NCI-H1436 (cell line): ENCODE measurements around the gene MRPS2.
"Not testable (repeated sequence)": the region's sequence is repeated elsewhere in the genome, so short reads cannot be mapped to it uniquely, and the experiment has no call there.

Experiments
- DNase-seq: peaks from one replicate; lab custom pipeline; 2025; lab: John Stamatoyannopoulos, UW

Gene MRPS2

GRCh38 chr9:135500525-135501260 is at the start of gene MRPS2:
Gene MRPS2, plus strand, starts transcription at chr9:135500682. Its CDS starts 29 bp downstream, at chr9:135500711.
- peak; percentile 47 for DNase-seq

- DNase-seq, result no peak
Measured at GRCh38 chr9:135450956-135451355, 49.5 kb upstream of the MRPS2 start.

GRCh38 chr9:135451909-135452308 is 48.6 kb upstream of the MRPS2 start:
- DNase-seq, result not testable (repeated sequence)

DNA sequence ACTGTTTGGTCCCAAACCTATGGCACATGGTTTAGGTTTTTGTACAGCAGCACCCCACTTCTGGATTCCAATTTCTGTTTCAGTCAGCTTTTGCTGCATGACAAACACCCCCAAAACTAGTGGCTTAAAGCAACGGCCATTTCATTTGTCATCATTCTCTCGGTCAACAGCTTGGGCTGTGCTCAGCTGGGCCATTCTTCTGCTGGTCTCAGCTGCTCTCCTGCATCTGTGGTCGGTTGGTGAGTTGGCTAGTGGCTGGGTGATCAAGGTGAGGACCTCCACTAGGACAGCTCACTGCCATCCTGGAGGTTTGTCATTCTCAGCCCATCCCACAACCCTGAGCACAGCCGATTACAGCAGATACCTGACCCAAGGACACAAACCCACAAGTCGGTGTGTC is 45.7 kb upstream of the MRPS2 start:
- no peak for DNase-seq

DNA sequence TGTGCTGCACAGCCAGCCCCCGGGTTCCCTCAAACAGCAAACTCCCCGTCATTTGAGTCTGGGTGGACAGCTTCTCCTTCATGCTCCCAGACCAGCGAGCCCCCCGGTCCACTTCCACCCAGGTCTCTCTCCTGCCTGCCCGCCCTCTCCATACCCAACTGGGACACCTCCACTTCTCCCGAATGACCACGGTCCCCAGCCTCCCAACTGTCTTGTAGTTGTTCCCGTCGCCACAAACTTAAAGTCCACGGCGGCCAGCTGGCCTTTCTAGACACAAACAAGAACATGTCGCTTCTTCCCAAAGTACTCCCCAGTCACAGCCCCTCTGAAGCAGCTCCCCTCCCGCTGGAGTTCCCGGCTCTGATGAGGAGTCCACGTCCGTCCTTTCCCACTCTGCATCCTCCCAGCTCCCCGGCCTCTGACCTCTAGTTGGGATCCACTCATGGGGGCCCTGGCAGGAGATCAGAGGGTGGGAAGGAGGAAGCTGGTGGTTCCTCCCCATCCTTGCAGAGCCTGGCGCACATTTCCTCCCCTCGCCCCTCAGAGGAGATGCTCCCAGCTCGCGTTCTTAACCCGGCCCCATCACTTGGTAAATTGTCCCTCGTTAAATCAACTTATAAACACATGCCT is 45.0 kb upstream of the MRPS2 start:
- DNase-seq, result no peak

GRCh38 chr9:135456436-135457104 is 43.9 kb upstream of the MRPS2 start:
- no peak for DNase-seq

DNA sequence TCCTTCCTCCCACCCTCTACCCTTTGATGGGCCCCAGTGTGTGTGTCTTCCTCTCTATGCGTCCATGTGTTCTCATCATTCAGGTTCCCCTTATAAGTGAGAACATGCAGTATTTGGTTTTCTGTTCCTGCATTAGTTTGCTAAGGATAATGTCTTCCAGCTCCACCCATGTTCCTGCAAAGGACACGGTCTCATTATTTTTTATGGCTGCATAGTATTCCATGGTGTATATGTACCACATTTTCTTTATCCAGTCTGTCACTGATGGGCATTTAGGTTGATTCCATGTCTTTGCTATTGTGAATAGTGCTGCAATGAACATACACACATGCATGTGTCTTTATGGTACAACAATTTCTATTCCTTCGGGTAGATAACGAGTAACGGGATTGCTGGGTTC is 42.0 kb upstream of the MRPS2 start:
- not testable (repeated sequence) for DNase-seq

- no peak for DNase-seq
Measured at GRCh38 chr9:135461936-135462335, 38.5 kb upstream of the MRPS2 start.

GRCh38 chr9:135463140-135463539 is 37.3 kb upstream of the MRPS2 start:
- no peak for DNase-seq

- no peak for DNase-seq
Measured at GRCh38 chr9:135464181-135464580, 36.3 kb upstream of the MRPS2 start.

GRCh38 chr9:135468854-135469521 is 31.5 kb upstream of the MRPS2 start:
- no peak for DNase-seq

DNA sequence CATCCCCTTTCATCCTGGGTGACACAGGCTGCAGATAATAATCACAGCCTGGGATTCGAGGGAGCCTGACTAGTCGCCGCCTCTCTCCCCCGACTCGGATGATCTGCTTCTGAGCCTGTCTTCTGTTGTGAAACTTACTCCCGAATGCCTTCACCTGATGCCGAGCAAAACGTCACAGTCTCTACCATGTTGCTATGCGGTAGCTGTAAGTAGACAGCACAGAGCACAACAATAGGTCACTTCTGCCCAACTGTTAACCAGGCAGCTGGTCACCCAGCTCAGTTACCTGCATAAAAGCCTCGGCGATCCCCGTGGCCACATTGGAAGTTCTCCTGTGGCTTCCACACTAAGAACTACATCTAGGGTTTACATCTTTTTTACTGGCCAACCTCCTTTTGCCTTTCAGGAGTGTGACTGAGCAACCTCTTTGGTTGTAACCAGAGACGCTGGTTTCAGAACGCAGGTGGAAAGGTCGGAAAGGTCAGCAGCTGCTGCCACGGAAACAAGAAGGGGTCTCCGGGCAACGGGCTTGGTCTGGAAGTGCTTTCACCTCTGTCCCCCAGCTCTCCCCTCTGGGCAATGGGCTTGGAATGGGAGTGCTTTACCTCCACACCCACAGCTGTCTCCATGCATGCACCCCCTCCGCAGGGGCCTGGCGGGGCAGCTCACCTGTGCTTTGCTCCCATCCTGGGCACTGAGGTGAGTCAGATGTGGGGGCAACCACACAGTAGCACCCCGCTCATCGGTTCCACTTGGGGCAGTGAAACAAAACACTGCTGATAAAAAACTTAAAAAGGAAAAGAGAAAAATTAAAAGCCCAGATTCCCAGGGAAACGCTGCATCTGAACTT is 28.5 kb upstream of the MRPS2 start:
- DNase-seq, result no peak

- no peak for DNase-seq
Measured at GRCh38 chr9:135473972-135474543, 26.4 kb upstream of the MRPS2 start.

- DNase-seq, result peak; percentile 38
Measured at GRCh38 chr9:135474915-135475314, 25.6 kb upstream of the MRPS2 start.

DNA sequence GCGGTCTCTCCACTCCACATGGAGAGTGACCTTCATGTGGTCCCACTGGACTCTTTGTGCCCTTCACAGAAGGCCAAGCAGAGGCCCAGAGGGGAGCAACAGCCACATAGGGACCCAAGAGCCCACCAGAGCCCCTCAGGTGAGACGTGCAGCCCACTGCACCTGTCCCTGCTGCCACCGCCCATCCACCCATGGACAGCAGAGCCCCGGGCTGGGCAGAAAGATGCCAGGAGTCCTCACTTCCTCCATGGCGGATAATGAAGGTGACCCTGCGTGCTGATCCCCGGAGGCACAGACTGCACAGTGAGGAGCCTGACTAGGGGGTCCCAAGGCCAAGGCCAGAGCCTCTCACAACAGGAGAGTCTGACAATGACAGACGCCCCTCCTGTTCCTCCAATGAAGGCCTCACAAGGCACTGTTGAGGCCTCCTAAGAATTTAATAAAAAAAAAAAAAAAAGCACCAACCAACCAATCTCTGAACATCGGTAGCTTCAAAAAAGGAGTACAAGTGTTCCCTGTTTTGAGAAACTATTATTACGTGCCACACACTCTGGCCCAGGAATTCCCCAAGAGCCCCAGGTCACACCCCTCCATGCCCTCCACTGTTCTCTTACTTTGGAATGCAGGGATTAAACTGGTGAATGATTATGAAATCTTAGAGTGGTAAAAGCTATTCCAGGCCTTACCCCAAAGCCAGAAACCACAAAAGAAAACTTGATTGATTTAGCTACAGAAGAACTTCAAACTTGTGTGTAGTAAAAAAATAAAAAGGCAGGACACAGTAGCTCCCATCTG is 23.7 kb upstream of the MRPS2 start:
- DNase-seq, result no peak

DNA sequence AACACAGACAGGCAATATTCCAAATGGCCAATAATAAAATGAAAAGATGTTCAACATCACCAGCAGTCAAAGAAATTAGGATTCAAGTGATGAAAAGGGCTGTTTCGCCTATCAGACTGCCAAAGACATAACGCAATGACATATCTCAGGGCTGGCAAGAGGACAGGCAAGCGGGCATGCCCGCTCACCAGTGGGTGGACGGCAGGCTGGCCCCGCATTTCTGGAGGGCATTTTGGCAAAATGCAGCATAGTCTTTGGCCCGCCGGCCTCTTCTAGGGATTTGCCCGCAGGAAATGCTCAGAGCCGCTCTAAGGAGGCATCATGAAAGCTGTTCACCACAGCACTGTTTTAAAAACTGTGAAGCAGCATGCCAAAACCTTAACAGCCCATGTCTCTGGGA is 22.3 kb upstream of the MRPS2 start:
- no peak for DNase-seq

DNA sequence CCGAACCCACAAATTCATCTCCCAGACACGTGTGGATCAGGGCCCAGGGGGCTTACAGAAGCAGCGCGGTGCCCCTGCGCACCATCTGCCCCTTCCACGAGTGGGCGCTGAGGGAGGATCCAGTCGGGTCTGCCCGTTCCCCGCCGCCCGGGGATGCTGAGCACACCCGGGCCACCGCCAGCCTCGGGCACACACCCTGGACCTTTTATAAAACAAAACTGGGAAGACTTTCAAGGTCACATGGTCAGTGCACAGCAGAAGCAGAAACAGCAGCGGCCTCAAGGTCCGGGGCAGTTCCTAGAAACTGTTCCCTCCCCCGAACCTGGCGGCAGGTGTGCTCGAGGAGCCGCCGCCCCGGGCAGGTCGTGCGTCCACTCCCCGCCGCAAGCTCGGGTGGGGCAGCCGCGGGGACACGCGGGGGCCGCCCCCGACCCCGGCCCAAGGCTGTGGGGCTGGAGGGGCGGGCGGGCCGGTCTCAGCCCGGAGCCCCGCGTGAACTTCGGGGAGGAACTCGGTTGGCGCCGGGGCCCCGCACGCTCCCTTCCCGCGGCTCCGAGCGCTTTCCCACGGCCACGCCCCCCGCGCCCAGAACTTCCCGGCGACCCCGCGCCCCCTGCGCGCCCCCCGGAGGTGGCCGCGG is 21.5 kb upstream of the MRPS2 start:
- no peak for DNase-seq

DNA sequence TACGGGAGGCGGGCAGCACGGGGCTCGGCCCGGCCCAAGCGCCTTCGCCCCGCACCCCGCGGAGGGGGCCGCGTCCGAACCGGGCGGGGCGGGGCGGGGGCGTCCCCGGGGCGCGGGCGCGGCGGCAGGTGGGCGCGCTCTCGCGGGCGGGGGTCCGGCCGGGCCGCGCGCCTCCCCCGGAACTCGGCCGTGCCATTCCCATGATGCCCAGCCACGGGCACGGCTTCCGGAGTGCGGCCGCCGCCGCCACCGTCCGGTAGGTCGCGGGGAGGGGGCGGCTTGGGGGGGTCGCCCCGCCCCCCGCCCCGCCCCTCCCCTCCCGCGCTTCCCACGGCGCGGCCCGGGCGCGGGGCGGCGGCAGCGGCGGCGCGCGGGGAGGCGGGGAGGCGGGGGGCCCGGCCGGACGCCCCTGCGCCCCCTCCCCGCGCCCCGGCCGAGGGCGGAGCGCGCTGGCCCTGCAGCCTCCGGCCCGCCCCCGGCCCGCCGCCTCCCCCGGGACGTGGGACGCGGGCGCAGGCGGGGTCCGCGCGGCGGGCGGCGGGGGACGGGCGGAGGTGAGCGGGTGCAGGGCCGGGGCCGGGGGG is 20.9 kb upstream of the MRPS2 start, which contains the start of gene PPP1R26:
TSS of gene PPP1R26 (plus strand) at position 314 of the 584 bp plus-strand sequence. CDS start 4,729 bp downstream, outside the sequence.
- no peak for DNase-seq
